ENCODE measurements around the gene COL17A1. TPM values are rescaled to one million over a fixed set of nuclear protein-coding genes. Genes with fewer than 3 reads are reported as not detected.

The COL17A1 gene
- total and polyA plus RNA-seq, 8 donors = 0.18 to 1.5 (median 0.70) TPM; not detected in 4

- FAIRE-seq (no peak), DNase-seq (no peak), ATAC-seq (no peak)
- no peak overlapping the region for H3K27ac ChIP-seq
- no peaks in the 10 kb centered on the region for H3K27me3 ChIP-seq
- TF ChIP-seq, protein P1, sequence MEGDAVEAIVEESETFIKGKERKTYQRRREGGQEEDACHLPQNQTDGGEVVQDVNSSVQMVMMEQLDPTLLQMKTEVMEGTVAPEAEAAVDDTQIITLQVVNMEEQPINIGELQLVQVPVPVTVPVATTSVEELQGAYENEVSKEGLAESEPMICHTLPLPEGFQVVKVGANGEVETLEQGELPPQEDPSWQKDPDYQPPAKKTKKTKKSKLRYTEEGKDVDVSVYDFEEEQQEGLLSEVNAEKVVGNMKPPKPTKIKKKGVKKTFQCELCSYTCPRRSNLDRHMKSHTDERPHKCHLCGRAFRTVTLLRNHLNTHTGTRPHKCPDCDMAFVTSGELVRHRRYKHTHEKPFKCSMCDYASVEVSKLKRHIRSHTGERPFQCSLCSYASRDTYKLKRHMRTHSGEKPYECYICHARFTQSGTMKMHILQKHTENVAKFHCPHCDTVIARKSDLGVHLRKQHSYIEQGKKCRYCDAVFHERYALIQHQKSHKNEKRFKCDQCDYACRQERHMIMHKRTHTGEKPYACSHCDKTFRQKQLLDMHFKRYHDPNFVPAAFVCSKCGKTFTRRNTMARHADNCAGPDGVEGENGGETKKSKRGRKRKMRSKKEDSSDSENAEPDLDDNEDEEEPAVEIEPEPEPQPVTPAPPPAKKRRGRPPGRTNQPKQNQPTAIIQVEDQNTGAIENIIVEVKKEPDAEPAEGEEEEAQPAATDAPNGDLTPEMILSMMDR (IDR thresholded peaks at IDR 0.05) = no peak
- H3K4me3 ChIP-seq = no peak overlapping the region
- H3K4me1 ChIP-seq = no peaks in the 10 kb centered on the region
- 77 to 80% methylated on average over 6 of the region's 6 CpGs for WGBS, 2 donors
- no peaks in the 10 kb centered on the region for H3K9me3 ChIP-seq
- intact Hi-C loops (cut with DNase I) = no loop called here
- H3K36me3 ChIP-seq = no peaks in the 10 kb centered on the region
Observed at GRCh38 chr10:104069613-104070012, 16.1 kb downstream of the COL17A1 start.

DNA sequence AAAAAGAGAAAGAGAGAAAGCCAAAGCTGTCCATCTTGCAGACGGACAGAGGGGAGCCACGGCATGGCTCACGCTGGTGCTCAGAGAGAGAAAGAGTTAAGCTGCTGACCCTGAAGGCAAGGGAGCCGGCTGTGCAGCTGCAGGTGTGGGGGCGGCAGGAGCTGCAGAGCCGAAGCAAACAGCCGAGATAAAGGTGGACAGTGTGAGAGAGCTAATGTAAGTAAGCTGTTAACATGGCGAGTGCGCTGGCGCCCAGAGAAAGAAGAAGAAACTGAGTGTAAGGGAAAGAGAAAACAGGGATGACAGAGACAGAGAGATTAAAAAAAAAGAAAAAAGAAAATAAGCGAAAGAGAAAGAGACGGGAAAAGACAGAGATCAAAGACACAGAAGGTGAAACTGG lies 18.2 kb downstream of the COL17A1 start:
- Histone ChIP-seq H3K4me3 (peak overlapping the region in 1 of 4 donors; percentile 17), H3K27me3 (no peaks in the 10 kb centered on the region), H3K27ac (no peak overlapping the region), H3K36me3 (no peaks in the 10 kb centered on the region), H3K9me3 (no peaks in the 10 kb centered on the region), H3K4me1 (no peaks in the 10 kb centered on the region)
- DNase-seq (no peak), ATAC-seq (peak in 3 of 4 donors; percentile 44 to 71 (median 47)), FAIRE-seq (no peak)
- intact Hi-C loops (cut with DNase I) = no loop called here
- 32 to 33% methylated on average over 12 of the region's 12 CpGs for WGBS, 2 donors
- TF ChIP-seq, protein P1 (IDR thresholded peaks at IDR 0.05) = no peak

- intact Hi-C loops (cut with DNase I) = no loop called here
- DNase-seq = no peak
- H3K36me3 ChIP-seq = no peaks in the 10 kb centered on the region
- FAIRE-seq = no peak
- no peaks in the 10 kb centered on the region for H3K27me3 ChIP-seq
- TF ChIP-seq, protein P1 (IDR thresholded peaks at IDR 0.05) = no peak
- H3K4me1 ChIP-seq = no peaks in the 10 kb centered on the region
- 86 to 89% methylated on average over 7 of the region's 7 CpGs for WGBS, 2 donors
- ATAC-seq = no peak
- no peaks in the 10 kb centered on the region for H3K9me3 ChIP-seq
- no peak overlapping the region for H3K4me3 ChIP-seq
- H3K27ac ChIP-seq = no peak overlapping the region
Observed at GRCh38 chr10:104066945-104067344, 18.7 kb downstream of the COL17A1 start.

GRCh38 chr10:104065748-104066147 lies 19.9 kb downstream of the COL17A1 start:
- Histone ChIP-seq H3K27me3 (no peaks in the 10 kb centered on the region), H3K4me3 (no peak overlapping the region), H3K27ac (no peak overlapping the region), H3K4me1 (no peaks in the 10 kb centered on the region), H3K36me3 (no peaks in the 10 kb centered on the region), H3K9me3 (no peaks in the 10 kb centered on the region)
- TF ChIP-seq, protein P1 (IDR thresholded peaks at IDR 0.05) = no peak
- no peak for DNase-seq
- WGBS, 2 donors = 59 to 60% methylated on average over 1 of the region's 1 CpG
- peak in 1 of 4 donors; percentile 36 for ATAC-seq
- intact Hi-C loops (cut with DNase I) = no loop called here
- FAIRE-seq = no peak

- intact Hi-C loops (cut with DNase I) = no loop called here
Observed at GRCh38 chr10:104061196-104061595, 24.5 kb downstream of the COL17A1 start.

More at GRCh38 chr10:104061196-104061595, 24.5 kb downstream of the COL17A1 start:
- Histone ChIP-seq H3K27ac (no peak overlapping the region), H3K4me3 (no peak overlapping the region), H3K4me1 (no peaks in the 10 kb centered on the region), H3K9me3 (no peaks in the 10 kb centered on the region), H3K36me3 (no peaks in the 10 kb centered on the region), H3K27me3 (no peaks in the 10 kb centered on the region)
- 91 to 95% methylated on average over 6 of the region's 6 CpGs for WGBS, 2 donors
- FAIRE-seq (no peak), DNase-seq (no peak), ATAC-seq (no peak)
- TF ChIP-seq, protein P1 (IDR thresholded peaks at IDR 0.05) = no peak

All from pancreas (tissue), 10 donors.